Astrocyte of the spinal cord (primary cell): ENCODE data around the gene CACNG5.

Experiments used
- DNase-seq: peaks from one replicate; pipeline ENCODE4 v3.0.0; 2011; ENCODE audit warnings: low read depth, low spot score
- H3K4me3 ChIP-seq: 2 replicates; pipeline ENCODE4 v1.5.1; 2011; ENCODE audit warnings: low read depth, mild to moderate bottlenecking, low read length, moderate library complexity
- in situ Hi-C: cut with HindIII; loops from 2 replicates; pipeline ENCODE4 v1.10.0; 2017; ENCODE audit warnings: low sequenced_read_pairs
- TF ChIP-seq, protein P1 (sequence below): IDR thresholded peaks from 2 replicates; pipeline ENCODE4 v1.5.1; 2012; ENCODE audit warnings: low read depth, mild to moderate bottlenecking, low read length, inconsistent platforms

CACNG5 gene

DNA sequence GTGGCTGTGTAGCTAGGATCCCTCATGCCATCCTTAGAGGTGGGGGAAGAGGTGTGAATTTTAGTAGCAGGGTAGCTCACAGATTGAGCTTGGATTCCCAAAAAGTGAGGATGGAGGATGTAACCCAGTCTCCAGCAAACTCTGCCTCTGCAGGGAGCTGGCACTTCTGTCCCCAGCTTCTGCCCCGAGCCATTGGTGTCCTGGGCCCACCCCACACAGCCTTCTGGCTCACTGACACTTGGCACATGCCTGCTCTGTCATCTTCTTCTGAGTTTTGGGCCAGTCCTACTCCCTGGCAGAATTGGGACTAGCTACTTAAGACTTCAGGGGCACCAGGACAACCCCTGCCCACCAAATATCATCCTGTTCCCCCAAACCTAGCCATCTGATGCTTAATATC is 2.3 kb downstream of the CACNG5 start:
- in situ Hi-C loops: no loop called here
- no peak overlapping the region for H3K4me3 ChIP-seq
- no peak for DNase-seq
- TF ChIP-seq, protein P1, sequence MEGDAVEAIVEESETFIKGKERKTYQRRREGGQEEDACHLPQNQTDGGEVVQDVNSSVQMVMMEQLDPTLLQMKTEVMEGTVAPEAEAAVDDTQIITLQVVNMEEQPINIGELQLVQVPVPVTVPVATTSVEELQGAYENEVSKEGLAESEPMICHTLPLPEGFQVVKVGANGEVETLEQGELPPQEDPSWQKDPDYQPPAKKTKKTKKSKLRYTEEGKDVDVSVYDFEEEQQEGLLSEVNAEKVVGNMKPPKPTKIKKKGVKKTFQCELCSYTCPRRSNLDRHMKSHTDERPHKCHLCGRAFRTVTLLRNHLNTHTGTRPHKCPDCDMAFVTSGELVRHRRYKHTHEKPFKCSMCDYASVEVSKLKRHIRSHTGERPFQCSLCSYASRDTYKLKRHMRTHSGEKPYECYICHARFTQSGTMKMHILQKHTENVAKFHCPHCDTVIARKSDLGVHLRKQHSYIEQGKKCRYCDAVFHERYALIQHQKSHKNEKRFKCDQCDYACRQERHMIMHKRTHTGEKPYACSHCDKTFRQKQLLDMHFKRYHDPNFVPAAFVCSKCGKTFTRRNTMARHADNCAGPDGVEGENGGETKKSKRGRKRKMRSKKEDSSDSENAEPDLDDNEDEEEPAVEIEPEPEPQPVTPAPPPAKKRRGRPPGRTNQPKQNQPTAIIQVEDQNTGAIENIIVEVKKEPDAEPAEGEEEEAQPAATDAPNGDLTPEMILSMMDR: no peak

DNA sequence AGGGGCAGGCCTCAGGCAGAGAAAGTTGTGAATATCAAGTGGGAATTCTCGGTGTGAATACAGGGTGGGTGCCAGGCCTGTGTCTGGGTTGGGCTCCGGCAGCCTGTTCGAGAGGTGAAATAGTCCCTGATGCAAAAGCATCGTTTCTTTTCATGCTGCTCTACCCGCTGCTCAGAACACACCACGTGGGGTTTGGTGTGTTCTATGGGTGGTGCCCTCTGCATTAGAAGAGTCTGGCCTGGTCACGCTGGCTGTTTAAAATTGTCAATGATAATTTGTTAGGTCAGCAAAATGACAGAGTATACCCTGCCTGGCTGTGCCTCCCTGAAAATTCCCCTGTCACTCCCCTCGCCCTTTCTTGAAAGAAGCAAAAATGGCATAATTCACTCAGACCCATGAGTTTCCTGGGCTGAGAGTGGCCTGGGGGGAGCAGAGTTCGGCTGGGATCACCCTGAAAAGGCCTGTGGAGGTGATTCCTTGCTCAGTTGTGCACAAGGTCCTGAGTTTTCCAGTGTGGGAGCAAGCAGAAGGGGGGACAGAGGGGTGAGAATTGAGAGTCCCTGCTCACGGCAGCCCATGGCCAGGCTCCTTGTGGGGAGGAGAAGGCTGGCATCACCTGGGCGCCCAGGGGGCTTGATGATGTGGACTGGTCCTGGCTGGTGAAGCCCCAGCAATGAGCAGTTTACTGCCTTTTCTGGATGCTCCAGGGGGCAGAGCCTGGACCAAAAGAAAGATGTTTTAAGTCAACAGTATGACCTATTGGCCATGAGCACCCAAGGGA is 3.2 kb downstream of the CACNG5 start:
- no peak overlapping the region for H3K4me3 ChIP-seq
- TF ChIP-seq, protein P1: no peak
- in situ Hi-C loops: no loop called here
- DNase-seq: no peak

DNA sequence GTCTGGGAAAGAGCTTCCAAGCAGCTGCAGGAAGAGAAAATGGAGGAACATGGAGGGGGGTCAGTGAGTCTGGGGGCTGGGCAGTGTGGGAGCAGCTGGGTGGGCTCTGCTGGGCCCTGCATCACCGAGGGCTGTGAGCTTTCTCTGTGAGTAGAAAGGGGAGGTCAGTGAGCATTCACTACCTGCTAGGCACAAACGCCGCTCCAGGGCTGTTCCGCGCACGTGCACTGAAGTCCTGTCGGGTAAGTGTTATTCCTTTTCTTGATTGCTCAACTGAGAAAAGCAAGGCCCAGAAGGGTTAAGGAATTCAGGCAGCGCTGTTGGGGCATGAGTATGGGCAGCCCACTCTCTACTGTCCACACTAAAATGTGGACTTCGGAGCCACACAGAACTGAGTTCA is 4.7 kb downstream of the CACNG5 start:
- TF ChIP-seq, protein P1: no peak
- H3K4me3 ChIP-seq: no peak overlapping the region
- in situ Hi-C loops: no loop called here
- no peak for DNase-seq

DNA sequence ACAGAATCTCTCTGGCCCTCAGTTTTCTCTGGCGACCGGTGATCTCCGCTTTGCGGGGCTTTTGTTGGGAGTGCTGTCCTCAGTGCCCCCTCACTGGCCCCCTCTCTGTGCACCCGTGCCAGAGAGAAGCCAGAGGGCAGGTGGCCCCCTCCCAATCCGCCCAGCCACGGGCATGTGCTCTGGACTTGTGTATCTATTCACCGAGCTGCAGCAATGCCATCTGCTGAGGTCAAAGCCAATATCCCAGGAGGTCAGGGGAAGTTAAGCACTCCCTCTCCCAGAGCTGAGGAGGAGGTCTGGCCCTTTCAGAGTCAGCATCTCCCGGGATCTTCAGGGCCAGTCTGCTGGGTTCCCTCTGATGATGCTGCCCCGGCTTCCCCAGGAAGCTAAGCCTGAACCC is 5.1 kb downstream of the CACNG5 start:
- TF ChIP-seq, protein P1: no peak
- DNase-seq: no peak
- in situ Hi-C loops: no loop called here
- H3K4me3 ChIP-seq: no peak overlapping the region

DNA sequence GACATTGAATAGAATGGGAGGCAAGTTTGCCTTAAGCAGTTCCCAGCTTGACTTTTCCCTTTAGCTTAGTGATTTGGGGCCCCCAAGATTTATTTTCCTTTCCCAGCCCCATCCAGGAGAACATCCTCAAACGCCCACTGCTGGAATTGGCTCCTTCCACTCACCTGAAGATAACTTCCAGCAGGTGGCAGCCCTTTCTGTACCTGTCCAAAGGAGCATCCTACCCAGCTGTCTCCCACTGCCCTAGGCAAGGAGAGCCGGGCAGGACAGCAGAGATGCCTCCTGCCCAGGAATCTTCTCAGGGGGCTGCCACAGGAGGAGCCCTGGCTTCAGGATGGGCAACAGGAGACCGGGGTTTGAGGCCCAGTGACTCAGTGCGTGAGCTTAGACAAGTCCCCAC is 6.4 kb downstream of the CACNG5 start:
- H3K4me3 ChIP-seq: no peak overlapping the region
- no peak for DNase-seq
- in situ Hi-C loops: no loop called here
- TF ChIP-seq, protein P1: no peak

DNA sequence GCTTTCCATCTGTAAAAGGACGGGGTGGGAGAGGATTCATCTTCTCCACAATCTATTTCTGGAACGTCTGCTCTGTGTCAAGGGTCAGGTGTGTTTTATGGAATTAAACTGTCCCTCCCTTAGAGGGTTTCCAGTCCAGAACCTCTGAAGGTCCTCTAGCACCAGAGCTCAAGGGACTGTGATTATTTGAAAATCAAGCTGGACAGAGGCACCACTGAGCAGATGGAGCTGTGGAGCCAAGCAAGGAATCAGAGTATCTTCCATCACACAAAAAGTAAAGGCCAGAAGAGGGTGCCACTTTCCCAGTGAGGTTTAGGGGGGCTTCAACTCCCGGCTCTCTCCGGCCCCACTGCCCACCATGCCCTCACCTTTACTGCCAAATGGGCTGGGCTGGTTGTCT is 6.8 kb downstream of the CACNG5 start:
- no peak overlapping the region for H3K4me3 ChIP-seq
- in situ Hi-C loops: no loop called here
- TF ChIP-seq, protein P1: no peak
- DNase-seq: no peak

DNA sequence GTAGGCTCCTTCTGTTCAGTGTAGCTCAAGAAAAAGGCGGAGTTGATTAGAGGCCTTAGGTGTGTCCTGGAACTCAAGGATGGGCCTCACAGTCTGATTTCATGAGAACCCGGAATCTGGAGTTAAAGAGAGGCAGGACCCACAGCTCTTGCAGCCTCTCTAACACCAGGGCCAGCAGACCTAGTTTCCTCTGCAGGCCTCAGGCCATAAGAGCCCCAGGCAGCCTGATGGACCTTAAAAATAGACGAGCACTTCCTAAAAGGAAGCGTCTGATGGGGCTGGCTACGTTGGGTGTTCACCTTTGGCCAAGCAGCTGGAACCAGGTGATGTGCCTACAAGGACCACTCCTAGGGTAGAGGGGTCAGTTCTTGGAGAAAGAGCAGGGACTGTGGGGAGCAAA is 7.6 kb downstream of the CACNG5 start:
- TF ChIP-seq, protein P1: no peak
- in situ Hi-C loops: no loop called here
- no peak for DNase-seq
- H3K4me3 ChIP-seq: no peak overlapping the region
